Epithelial cell of proximal tubule (primary cell): ENCODE measurements around the gene SPATA46. TPM values are rescaled to one million over a fixed set of nuclear protein-coding genes. Genes with fewer than 3 reads are reported as not detected.

Experiments used
- DNase-seq: peaks from one replicate; pipeline ENCODE4 v3.0.0-alpha.2; 2011; ENCODE audit warnings: low read depth
- H3K4me3 ChIP-seq: 2 replicates; pipeline ENCODE4 v1.5.1; 2011; ENCODE audit warnings: low read depth, mild to moderate bottlenecking, low read length
- CTCF ChIP-seq: conservative IDR thresholded peaks from 2 replicates; pipeline ENCODE4 v1.5.1; 2012; ENCODE audit warnings: low read depth, mild to moderate bottlenecking, low read length
- total RNA-seq: library from RNA; depleted of rRNA; stranded (reverse); fragments of >200 nt; gene quantifications from 2 replicates; pipeline ENCODE4 v1.2.3, GENCODE V29; 2015

SPATA46 gene
- total RNA-seq, 1 donor from 2014 or later, result not detected

GRCh38 chr1:162342452-162342983 lies 34.1 kb downstream of the SPATA46 start:
- TF ChIP-seq CTCF, result no peak

GRCh38 chr1:162336621-162337285 lies 39.9 kb downstream of the SPATA46 start:
- no peak for TF ChIP-seq CTCF
- H3K4me3 ChIP-seq, result no peak overlapping the region
- no peak for DNase-seq

More at GRCh38 chr1:162342452-162342983, 34.1 kb downstream of the SPATA46 start:
- no peak overlapping the region for H3K4me3 ChIP-seq
- no peak for DNase-seq

GRCh38 chr1:162335126-162335525 lies 41.5 kb downstream of the SPATA46 start:
- DNase-seq, result no peak
- TF ChIP-seq CTCF, result no peak
- no peak overlapping the region for H3K4me3 ChIP-seq

GRCh38 chr1:162333991-162334390 lies 42.7 kb downstream of the SPATA46 start:
- DNase-seq, result no peak
- H3K4me3 ChIP-seq, result no peak overlapping the region
- TF ChIP-seq CTCF, result no peak

- H3K4me3 ChIP-seq, result no peak overlapping the region
- no peak for DNase-seq
- no peak for TF ChIP-seq CTCF
Observed at GRCh38 chr1:162329826-162330225, 46.8 kb downstream of the SPATA46 start.

- no peak for TF ChIP-seq CTCF
- DNase-seq, result no peak
- no peak overlapping the region for H3K4me3 ChIP-seq
Observed at GRCh38 chr1:162328512-162328911, 48.1 kb downstream of the SPATA46 start.

GRCh38 chr1:162327788-162328165 lies 48.9 kb downstream of the SPATA46 start:
- TF ChIP-seq CTCF, result no peak

More at GRCh38 chr1:162327788-162328165, 48.9 kb downstream of the SPATA46 start:
- no peak for DNase-seq
- no peak overlapping the region for H3K4me3 ChIP-seq
